NCI-H748 (cell line): ENCODE data around the gene TRAF4.
"Not testable (repeated sequence)": the region's sequence is repeated elsewhere in the genome, so short reads cannot be mapped to it uniquely, and the experiment has no call there.

Experiments used
- DNase-seq: peaks from one replicate; lab custom pipeline; 2025; ENCODE audit not compliant: unreplicated experiment; lab: John Stamatoyannopoulos, UW

TRAF4 gene

DNA sequence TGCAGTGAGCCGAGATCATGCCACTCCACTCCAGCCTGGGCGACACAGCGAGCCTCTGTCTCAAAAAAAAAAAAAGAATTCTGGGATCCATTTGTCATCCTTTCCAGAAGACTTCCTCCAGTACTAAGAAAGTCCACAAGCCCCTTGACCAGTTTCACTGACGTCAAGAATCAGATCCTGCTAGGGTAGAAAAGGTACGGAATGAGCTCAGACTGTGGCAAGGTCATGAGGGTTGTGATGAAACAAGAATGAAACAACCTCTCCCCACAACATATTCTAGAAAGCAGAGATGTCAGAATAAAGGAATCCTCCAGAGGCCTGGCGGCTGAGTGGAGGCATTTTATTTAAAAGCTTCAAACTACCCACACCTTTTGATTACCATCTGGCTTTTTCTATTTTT, 29.9 kb downstream of the TRAF4 start:
- DNase-seq = no peak

DNA sequence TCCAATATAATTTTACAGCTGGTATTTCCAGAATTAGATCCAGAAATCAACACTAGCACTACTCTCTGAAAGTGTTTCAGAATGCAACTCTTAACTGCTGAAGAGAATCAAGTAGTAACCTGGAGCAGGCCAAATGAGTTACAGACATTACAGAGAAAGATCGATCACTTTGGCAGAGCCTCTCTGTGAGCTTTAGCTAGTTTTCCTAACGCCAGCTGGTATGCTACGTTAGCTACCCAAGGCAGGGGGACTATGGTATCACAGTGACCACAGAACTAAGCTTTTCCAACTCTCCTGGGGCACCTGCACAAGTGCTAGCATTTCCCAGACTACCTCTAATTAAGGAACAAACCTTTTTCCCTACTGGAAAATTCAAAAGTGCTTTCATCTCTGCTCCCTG, 30.4 kb downstream of the TRAF4 start:
- DNase-seq = no peak

DNA sequence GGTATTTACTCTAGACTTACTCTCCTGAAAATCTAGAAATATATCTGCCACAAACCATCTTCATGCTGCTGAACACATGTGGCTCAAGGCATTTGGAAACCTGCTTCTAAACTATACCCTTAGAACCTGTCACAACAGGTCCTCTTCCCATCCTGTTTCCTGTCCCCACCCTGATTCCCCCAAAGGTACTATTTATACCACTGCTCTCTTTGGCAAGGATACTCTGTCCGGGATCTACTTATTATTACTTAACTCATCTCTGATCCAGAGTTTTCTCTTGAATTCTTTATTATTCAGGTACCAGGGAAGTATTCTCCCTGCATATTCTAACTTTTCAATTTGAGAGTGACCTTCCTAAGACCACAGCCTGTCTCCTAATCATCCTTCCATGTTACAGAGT, 33.4 kb downstream of the TRAF4 start:
- no peak for DNase-seq

DNA sequence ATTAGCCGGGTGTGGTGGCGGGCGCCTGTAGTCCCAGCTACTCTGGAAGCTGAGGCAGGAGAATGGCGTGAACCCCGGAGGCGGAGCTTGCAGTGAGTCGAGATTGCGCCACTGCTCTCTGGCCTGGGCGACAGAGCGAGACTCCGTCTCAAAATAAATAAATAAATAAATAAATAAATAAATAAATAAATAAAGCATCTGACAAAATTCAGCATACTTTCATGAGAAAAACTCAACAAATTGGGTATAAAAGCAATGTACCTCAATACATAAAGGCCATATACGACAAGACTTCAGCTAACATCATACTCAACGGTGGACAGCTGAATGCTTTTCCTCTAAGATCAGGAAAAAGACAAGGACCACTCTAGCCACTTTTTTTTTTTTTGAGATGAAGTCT, 35.8 kb downstream of the TRAF4 start:
- not testable (repeated sequence) for DNase-seq

DNA sequence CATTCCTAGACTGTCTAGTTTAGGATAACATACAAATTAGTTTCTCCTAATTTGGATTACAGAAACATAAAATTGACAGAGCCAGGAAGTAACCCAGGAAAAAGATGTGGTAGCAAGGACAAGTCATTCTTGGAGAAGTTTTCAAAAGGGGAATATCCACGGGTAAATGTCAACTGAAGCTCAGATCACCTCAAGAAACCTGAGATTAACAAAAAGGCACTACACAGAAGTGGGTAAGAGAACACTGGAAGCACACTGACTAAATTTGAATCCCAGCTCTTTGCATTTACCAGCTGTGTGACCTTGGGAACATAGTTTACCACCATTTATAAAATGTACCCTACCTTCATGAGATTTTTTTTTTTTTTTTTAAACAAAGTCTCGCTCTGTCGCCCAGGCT, 39.4 kb downstream of the TRAF4 start:
- DNase-seq = no peak

DNA sequence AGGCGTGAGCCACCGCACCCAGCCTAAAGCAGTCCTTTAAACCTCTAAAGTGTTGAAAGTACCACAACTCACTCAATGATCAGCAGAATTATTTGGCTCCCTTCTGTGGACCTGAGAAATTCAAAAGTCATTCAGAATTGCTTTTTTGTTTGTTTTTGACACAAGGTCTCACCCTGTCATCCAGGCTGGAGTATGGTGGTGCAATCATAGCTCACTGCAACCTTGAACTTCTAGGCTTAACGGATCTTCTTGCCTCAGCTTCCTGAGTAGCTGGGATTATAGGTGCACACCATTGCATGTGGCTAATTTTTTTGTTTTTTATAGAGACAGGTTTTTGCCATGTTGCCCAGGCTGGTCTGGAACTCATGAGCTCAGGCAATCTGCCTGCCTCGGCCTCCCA, 44.3 kb downstream of the TRAF4 start:
- DNase-seq = no peak

DNA sequence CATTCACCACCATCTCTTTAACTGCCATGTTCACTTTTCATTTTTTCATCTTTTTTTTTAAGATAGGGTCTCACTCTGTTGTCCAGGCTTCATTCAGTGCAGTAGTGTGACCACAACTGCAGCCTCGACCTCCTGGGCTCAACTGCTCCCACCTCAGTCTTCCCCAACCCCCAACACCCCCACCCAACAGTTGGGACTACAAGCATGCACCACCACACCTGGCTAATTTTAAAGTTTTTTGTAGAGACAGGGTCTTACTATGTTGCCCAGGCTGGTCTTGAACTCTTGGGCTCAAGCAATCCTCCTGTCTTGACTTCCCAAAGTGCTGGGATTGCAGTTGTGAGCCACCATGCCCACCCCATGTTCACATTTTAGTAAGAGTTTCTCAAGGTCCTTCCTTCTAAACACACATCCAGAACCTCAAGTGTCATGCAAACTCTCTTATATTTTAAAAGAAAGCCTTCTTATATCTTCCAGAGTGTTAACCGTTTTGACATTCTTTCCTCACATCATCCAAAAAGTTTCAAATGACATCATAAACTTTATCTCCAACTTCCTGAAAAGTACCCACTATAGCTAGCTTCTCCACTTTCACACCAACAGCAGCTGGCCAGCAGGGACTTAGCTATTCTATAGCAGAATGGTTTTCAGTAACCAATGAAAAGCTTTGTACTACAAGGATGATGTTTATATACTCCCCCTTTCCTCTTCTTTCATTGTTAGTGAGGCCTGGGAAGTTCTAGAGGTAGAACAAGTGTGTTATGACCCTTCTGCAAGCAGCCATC, 49.3 kb downstream of the TRAF4 start:
- DNase-seq = no peak

DNA sequence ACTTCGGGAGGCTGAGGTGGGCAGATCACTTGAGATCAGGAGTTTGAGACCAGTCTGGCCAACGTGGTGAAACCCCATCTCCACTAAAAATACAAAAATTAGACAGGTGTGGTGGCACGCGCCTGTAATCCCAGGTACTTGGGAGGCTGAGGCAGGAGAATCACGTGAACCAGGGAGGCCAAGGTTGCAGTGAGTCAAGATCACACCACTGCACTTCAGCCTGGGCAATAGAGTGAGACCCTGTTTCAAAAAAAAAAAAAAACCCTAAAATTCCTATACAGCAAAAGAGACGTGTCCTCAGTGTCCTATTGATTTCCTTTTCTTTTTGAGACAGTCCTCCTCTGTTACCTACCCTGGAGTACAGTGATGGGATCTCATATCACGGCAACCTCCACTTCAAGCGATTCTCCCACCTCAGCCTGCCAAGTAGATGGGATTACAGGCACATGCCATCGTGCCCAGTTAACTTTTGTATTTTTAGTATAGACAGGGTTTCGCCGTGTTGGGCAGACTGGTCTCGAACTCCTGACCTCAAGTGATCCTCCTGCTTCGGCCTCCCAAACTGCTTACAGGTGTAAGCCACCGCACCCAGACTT, 51.1 kb downstream of the TRAF4 start:
- not testable (repeated sequence) for DNase-seq

DNA sequence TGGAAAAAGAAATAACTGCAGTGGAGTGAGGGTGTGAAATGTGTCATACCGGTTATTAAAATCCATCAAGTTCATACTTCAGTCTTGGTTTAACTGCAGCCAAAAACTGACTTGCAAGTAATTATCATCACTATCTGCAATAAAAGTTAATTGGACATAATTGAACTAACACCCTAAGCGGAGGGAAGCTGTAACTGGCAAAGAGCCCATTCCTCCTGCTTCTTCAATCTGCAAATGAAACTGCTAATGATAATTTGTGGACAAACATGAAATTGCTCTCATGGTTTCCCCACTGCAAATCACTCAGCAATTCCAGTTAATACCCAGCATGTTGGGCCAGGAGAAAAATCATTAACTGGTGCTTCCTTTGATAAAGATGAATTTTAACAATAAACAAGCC, 52.3 kb downstream of the TRAF4 start:
- DNase-seq = peak; percentile 88
